Measurements from ENCODE around the gene TNRC6C. TPM values are rescaled to one million over a fixed set of nuclear protein-coding genes. Genes with fewer than 3 reads are reported as not detected.

The TNRC6C gene
- total and polyA plus RNA-seq, 2 experiments from 2014 or later: 10.1 to 16.6 TPM

GRCh38 chr17:78044280-78044835 lies 85.9 kb downstream of the TNRC6C start:
- Histone ChIP-seq H3K36me3 (ENCODE audit: insufficient read depth) (peaks cover 7% of the 10 kb centered on the region; the same call in 1 of the 2 replicates), H4K20me1 (replicated peaks; ENCODE audit: insufficient read depth) (0 out of 2 replicates have a peak, but pooled peaks cover 20% of the 10 kb centered on the region), H2AFZ (no peak overlapping the region), H3K4me3 (no peak overlapping the region), H3K27ac (ENCODE audit: low read depth) (no peak overlapping the region), H3K4me2 (no peak overlapping the region), H3F3A (replicated peaks; ENCODE audit: low read depth) (no peaks in the 10 kb centered on the region), H3K4me1 (ENCODE audit: insufficient read depth) (no peaks in the 10 kb centered on the region), H3K9me2 (ENCODE audit: insufficient read depth) (no peaks in the 10 kb centered on the region), H3K27me3 (ENCODE audit: insufficient read depth) (no peaks in the 10 kb centered on the region), H3K79me2 (replicated peaks; ENCODE audit: insufficient read depth) (no peaks in the 10 kb centered on the region)
- no peaks in the 10 kb centered on the region for H3K9me3 Mint-ChIP-seq
- H3K27me3 Mint-ChIP-seq (ENCODE audit: insufficient read depth, low read depth, poor library complexity): peaks cover 11% of the 10 kb centered on the region
- H3K4me1 Mint-ChIP-seq: peaks cover 14% of the 10 kb centered on the region
- DNase-seq (ENCODE audit: low spot score): no peak
- no peak for ATAC-seq
- H3K27ac Mint-ChIP-seq: no peak overlapping the region
- peaks cover 34% of the 10 kb centered on the region for H3K36me3 Mint-ChIP-seq (ENCODE audit: low read depth)
- H3K4me3 Mint-ChIP-seq: no peak overlapping the region
- no peak for TF ChIP-seq JUNB (IDR thresholded peaks at IDR 0.05; ENCODE audit: unreplicated experiment)
- TF ChIP-seq ZNF114 (CRISPR knock-in tag; IDR thresholded peaks at IDR 0.05): no peak
- no peak for TF ChIP-seq CREB1 (CRISPR knock-in tag; IDR thresholded peaks at IDR 0.05; ENCODE audit: low read depth)
- no peak for TF ChIP-seq CTCF (conservative IDR thresholded peaks at IDR 0.05; ENCODE audit: low read depth in 2 of 2)
- no peak for TF ChIP-seq EZH2phosphoT487 (IDR thresholded peaks at IDR 0.05; ENCODE audit: unreplicated experiment)
- no peak for TF ChIP-seq NANOG (IDR thresholded peaks at IDR 0.05; ENCODE audit: borderline replicate concordance)
- TF ChIP-seq ZNF331 (CRISPR knock-in tag; IDR thresholded peaks at IDR 0.05; ENCODE audit: low read depth): no peak
- TF ChIP-seq EZH2 (IDR thresholded peaks at IDR 0.05; ENCODE audit: low read depth, unreplicated experiment): no peak
- TF ChIP-seq STAT1 (IDR thresholded peaks at IDR 0.05; ENCODE audit: unreplicated experiment): no peak
- no peak for TF ChIP-seq POLR2AphosphoS5 (IDR thresholded peaks at IDR 0.05; ENCODE audit: low read depth)
- no peak for TF ChIP-seq ZNF462 (CRISPR knock-in tag; IDR thresholded peaks at IDR 0.05)
- no peak for TF ChIP-seq REST (IDR thresholded peaks at IDR 0.05; ENCODE audit: unreplicated experiment)
- TF ChIP-seq ETS1 (IDR thresholded peaks at IDR 0.05): no peak

All from GM23338 (cell line).